H1 (cell line): Measurements from ENCODE around the gene EMC6. TPM values are rescaled to one million over a fixed set of nuclear protein-coding genes. Genes with fewer than 3 reads are reported as not detected.

Source experiments
- CHD1 ChIP-seq: IDR thresholded peaks from 2 replicates; pipeline ENCODE4 v1.6.1; 2012; ENCODE audit warnings: low read depth, low read length, improper control_type of control experiment
- KDM4A ChIP-seq: IDR thresholded peaks from one replicate; pipeline ENCODE4 v1.7.1; 2012; ENCODE audit warnings: low read depth, mild to moderate bottlenecking, moderate library complexity, low read length, inconsistent platforms; ENCODE audit not compliant: severe bottlenecking
- PHF8 ChIP-seq: fragments of 200-600 bp; sonication (generic); conservative IDR thresholded peaks from 2 replicates; pipeline ENCODE4 v1.7.1; 2012; ENCODE audit warnings: low read depth, mild to moderate bottlenecking, inconsistent platforms, low read length, moderate library complexity
- SAP30 ChIP-seq: fragments of 300-600 bp; sonication (generic); IDR thresholded peaks from 2 replicates; pipeline ENCODE4 v1.7.1; 2012; ENCODE audit warnings: low read length, moderate library complexity, mild to moderate bottlenecking, inconsistent platforms; ENCODE audit not compliant: insufficient read depth, insufficient replicate concordance
- polyA plus RNA-seq, 7 experiments: library from polyadenylated mRNA; depleted of rRNA in 3 of 7; stranded (reverse) in 5 of 7; unstranded in 2 of 7; fragments of >200 nt in 5 of 7; fragments of 200-250 nt in 2 of 7; gene quantifications; 1 replicate in 5 of 7; 2 replicates in 1 of 7; 4 replicates in 1 of 7; pipeline versions ENCODE4 v1.2.1 to v1.2.3, GENCODE V29; 2011 to 2013; ENCODE audit warnings: missing spikeins in 2 of 7, mixed read lengths in 2 of 7
- total RNA-seq: library from RNA; stranded (reverse); fragmentation: NEBNext Ultra II Directional; extraction: Animal tissue kit (Norgen Biotek cat#: 25700); gene quantifications from 2 replicates; pipeline ENCODE4 v1.2.1, GENCODE V29; 2021
- TF ChIP-seq, protein P1 (sequence below): IDR thresholded peaks from 2 replicates; pipeline ENCODE4 v1.6.1; 2011; ENCODE audit warnings: low read length, improper control_type of control experiment

Gene EMC6
- total and polyA plus RNA-seq, 2 of the 8 experiments (the other 6 are each of a cell fraction or from before 2014, with no cell fraction given): 81.5 to 193 TPM

DNA sequence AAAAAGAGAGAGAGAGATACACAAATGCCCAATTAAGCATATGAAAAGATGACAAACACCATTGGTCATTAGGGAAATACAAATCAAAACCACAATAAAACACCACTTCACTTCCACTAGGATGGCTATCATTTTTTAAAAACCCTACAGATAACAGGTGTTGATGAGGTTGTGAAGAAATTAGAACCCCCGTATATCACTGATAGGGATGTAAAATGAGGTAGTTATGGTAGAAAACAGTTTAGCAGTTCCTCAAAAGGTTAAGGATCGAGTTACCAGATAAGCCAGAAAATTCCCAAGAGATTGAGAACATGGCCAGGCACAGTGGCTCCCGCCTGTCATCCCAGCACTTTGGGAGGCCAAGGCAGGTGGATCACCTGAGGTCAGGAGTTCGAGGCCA is 24.5 kb downstream of the EMC6 start (continued):
- TF ChIP-seq, protein P1, sequence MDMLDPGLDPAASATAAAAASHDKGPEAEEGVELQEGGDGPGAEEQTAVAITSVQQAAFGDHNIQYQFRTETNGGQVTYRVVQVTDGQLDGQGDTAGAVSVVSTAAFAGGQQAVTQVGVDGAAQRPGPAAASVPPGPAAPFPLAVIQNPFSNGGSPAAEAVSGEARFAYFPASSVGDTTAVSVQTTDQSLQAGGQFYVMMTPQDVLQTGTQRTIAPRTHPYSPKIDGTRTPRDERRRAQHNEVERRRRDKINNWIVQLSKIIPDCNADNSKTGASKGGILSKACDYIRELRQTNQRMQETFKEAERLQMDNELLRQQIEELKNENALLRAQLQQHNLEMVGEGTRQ: no peak
- TF ChIP-seq KDM4A (no peak), CHD1 (no peak), SAP30 (no peak), PHF8 (no peak)
